ENCODE data around the gene SLC22A17. TPM values are rescaled to one million over a fixed set of nuclear protein-coding genes. Genes with fewer than 3 reads are reported as not detected.

The SLC22A17 gene
- total RNA-seq, 1 experiment from 2014 or later, result 2.2 TPM

Small RNA genes within 50 kb of the gene (small RNA-seq; reads per million reads assigned to genes)
- gene MIR208A, result 0 reads per million in 2 experiments

Other genes starting within 250 kb of the SLC22A17 start
- not detected in 2 replicates for gene CIROP, start 247.9 kb downstream of the SLC22A17 start, total RNA-seq (2014; rRNA removed; shearing (Covaris generic))
- not detected in 2 replicates for gene CEBPE, start 233.6 kb downstream of the SLC22A17 start, total RNA-seq (2014; rRNA removed; shearing (Covaris generic))
- gene SLC7A8, start 169.2 kb downstream of the SLC22A17 start, total RNA-seq (2014; rRNA removed; shearing (Covaris generic)), result 1.0 and 1.1 TPM in 2 replicates
- not detected in 2 replicates for gene RNF212B, start 115.0 kb downstream of the SLC22A17 start, total RNA-seq (2014; rRNA removed; shearing (Covaris generic))
- 7.1 and 7.8 TPM in 2 replicates for gene HOMEZ, start 66.8 kb downstream of the SLC22A17 start, total RNA-seq (2014; rRNA removed; shearing (Covaris generic))
- 6.8 and 7.5 TPM in 2 replicates for gene PPP1R3E, start 50.0 kb downstream of the SLC22A17 start, total RNA-seq (2014; rRNA removed; shearing (Covaris generic))
- gene BCL2L2, start 46.1 kb downstream of the SLC22A17 start, total RNA-seq (2014; rRNA removed; shearing (Covaris generic)), result 21.2 and 25.9 TPM in 2 replicates
- gene PABPN1, start 31.4 kb downstream of the SLC22A17 start, total RNA-seq (2014; rRNA removed; shearing (Covaris generic)), result 70.8 and 90.2 TPM in 2 replicates
- gene EFS, start 12.3 kb upstream of the SLC22A17 start, total RNA-seq (2014; rRNA removed; shearing (Covaris generic)), result 0.05 TPM in 1 of 2 replicates, not detected in the other
- not detected in 2 replicates for gene IL25, start 19.9 kb upstream of the SLC22A17 start, total RNA-seq (2014; rRNA removed; shearing (Covaris generic))
- gene CMTM5, start 24.2 kb upstream of the SLC22A17 start, total RNA-seq (2014; rRNA removed; shearing (Covaris generic)), result not detected in 2 replicates
- not detected in 2 replicates for gene MYH6, start 55.4 kb upstream of the SLC22A17 start, total RNA-seq (2014; rRNA removed; shearing (Covaris generic))
- gene MYH7, start 82.8 kb upstream of the SLC22A17 start, total RNA-seq (2014; rRNA removed; shearing (Covaris generic)), result not detected in 2 replicates
- gene NGDN, start 116.8 kb upstream of the SLC22A17 start, total RNA-seq (2014; rRNA removed; shearing (Covaris generic)), result 95.6 and 99.4 TPM in 2 replicates
- 0.15 and 0.43 TPM in 2 replicates for gene ZFHX2, start 198.9 kb upstream of the SLC22A17 start, total RNA-seq (2014; rRNA removed; shearing (Covaris generic))
- 15.3 and 23.6 TPM in 2 replicates for gene THTPA, start 203.4 kb upstream of the SLC22A17 start, total RNA-seq (2014; rRNA removed; shearing (Covaris generic))
- gene AP1G2, start 214.9 kb upstream of the SLC22A17 start, total RNA-seq (2014; rRNA removed; shearing (Covaris generic)), result 28.7 and 45.2 TPM in 2 replicates
- gene JPH4, start 225.9 kb upstream of the SLC22A17 start, total RNA-seq (2014; rRNA removed; shearing (Covaris generic)), result not detected in 2 replicates

Data from NCI-H460 (cell line).